MM.1S (cell line): Measurements from ENCODE around the gene PPP2R2D.

Source experiments
- EZH2 ChIP-seq: fragments of 300-600 bp; sonication (generic); optimal IDR thresholded peaks from 2 replicates; pipeline ENCODE3; 2017; ENCODE audit warnings: low read depth, mild to moderate bottlenecking, antibody characterized with exemption, low read length, mixed read lengths
- EZH2phosphoT487 ChIP-seq: fragments of 300-600 bp; sonication (generic); IDR thresholded peaks from 2 replicates; pipeline ENCODE4 v1.6.1; 2018; ENCODE audit warnings: antibody characterized with exemption, low read length
- TF ChIP-seq, protein P1 (sequence below): fragments of 300-600 bp; sonication (generic); IDR thresholded peaks from 2 replicates; pipeline ENCODE4 v1.5.1; 2016; ENCODE audit warnings: antibody characterized with exemption, low read length, mixed read lengths

DNA sequence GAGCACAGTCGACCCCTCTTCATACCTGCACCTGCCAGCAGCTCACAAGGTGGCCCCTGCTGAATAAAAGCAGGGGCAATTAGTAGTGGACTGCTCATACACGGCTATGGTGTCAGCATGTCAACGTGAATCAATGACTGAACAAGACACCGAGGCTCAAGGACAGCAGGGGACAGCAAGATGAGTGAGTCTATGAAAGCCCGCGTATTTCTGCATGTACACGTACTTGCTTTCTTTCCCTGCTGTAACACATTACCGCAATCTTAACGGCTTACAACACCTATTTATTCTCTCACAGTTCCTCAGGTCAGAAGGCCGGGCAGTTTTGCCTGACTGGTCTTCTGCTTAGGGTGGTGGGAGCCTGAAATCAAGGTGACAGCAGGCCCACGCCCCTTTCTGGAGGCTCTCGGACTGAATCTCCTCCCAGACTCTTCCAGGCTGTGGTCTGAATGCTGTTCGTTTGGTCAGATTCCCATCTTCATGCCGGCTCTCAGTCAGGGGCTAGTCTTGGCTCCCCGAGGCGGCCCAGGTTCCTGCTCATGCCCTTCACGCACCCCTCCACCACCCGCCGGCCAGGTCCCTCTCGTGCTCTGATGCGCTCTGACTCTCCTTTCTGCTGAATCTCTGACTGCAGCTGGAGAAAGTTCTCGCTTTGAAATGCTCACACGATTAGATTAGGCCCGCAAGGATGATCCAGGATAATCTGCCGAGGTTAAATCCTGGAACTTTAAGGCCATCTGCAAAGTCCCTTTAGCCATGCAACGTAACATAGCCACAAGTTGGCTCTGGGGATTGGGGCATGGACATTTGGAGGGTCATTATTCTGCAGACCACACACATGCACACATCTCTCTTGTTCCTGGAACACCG is 7.8 kb upstream of the PPP2R2D start:
- TF ChIP-seq, protein P1, sequence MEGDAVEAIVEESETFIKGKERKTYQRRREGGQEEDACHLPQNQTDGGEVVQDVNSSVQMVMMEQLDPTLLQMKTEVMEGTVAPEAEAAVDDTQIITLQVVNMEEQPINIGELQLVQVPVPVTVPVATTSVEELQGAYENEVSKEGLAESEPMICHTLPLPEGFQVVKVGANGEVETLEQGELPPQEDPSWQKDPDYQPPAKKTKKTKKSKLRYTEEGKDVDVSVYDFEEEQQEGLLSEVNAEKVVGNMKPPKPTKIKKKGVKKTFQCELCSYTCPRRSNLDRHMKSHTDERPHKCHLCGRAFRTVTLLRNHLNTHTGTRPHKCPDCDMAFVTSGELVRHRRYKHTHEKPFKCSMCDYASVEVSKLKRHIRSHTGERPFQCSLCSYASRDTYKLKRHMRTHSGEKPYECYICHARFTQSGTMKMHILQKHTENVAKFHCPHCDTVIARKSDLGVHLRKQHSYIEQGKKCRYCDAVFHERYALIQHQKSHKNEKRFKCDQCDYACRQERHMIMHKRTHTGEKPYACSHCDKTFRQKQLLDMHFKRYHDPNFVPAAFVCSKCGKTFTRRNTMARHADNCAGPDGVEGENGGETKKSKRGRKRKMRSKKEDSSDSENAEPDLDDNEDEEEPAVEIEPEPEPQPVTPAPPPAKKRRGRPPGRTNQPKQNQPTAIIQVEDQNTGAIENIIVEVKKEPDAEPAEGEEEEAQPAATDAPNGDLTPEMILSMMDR, result no peak
- TF ChIP-seq EZH2phosphoT487, result no peak
- no peak for TF ChIP-seq EZH2
